HEK293 (cell line): ENCODE measurements around the gene MAP2K6.

Source experiments
- OVOL3 ChIP-seq: fragments of 450-650 bp; formaldehyde crosslinking; IDR thresholded peaks from 2 replicates; pipeline ENCODE4 v1.5.1; 2016; ENCODE audit warnings: missing biosample characterization, missing genetic modification characterization
- TCF7L2 ChIP-seq: IDR thresholded peaks from 2 replicates; pipeline ENCODE4 v1.6.1; 2011; ENCODE audit warnings: low read depth, mild to moderate bottlenecking, inconsistent platforms, low read length, moderate library complexity, borderline replicate concordance
- TRIM28 ChIP-seq: IDR thresholded peaks from 2 replicates; pipeline ENCODE4 v1.6.1; 2011; ENCODE audit warnings: low read length, control low read depth, borderline replicate concordance
- YY2 ChIP-seq: fragments of 450-650 bp; formaldehyde crosslinking; IDR thresholded peaks from 2 replicates; pipeline ENCODE4 v1.5.1; 2016; ENCODE audit warnings: missing biosample characterization, missing genetic modification characterization
- ZBTB26 ChIP-seq: fragments of 450-650 bp; formaldehyde crosslinking; optimal IDR thresholded peaks from 2 replicates; pipeline ENCODE3; 2016; ENCODE audit warnings: missing biosample characterization, mild to moderate bottlenecking, missing genetic modification characterization
- ZBTB49 ChIP-seq: fragments of 450-650 bp; formaldehyde crosslinking; IDR thresholded peaks from 2 replicates; pipeline ENCODE4 v1.5.1; 2016; ENCODE audit warnings: missing biosample characterization, missing genetic modification characterization, low read depth
- ZFP3 ChIP-seq: fragments of 450-650 bp; formaldehyde crosslinking; IDR thresholded peaks from 2 replicates; pipeline ENCODE4 v1.5.1; 2016; ENCODE audit warnings: low read depth, missing biosample characterization, missing genetic modification characterization
- ZNF610 ChIP-seq: fragments of 450-650 bp; formaldehyde crosslinking; IDR thresholded peaks from 2 replicates; pipeline ENCODE4 v1.5.1; 2016; ENCODE audit warnings: missing biosample characterization, missing genetic modification characterization, borderline replicate concordance
- TF ChIP-seq, protein P1 (sequence below): fragments of 450-650 bp; formaldehyde crosslinking; IDR thresholded peaks from 2 replicates; pipeline ENCODE4 v1.5.1; 2016; ENCODE audit warnings: missing biosample characterization, missing genetic modification characterization, borderline replicate concordance
- TF ChIP-seq, protein P2 (sequence below): fragments of 450-650 bp; formaldehyde crosslinking; IDR thresholded peaks from 2 replicates; pipeline ENCODE4 v1.5.1; 2016; ENCODE audit warnings: missing biosample characterization, missing genetic modification characterization

DNA sequence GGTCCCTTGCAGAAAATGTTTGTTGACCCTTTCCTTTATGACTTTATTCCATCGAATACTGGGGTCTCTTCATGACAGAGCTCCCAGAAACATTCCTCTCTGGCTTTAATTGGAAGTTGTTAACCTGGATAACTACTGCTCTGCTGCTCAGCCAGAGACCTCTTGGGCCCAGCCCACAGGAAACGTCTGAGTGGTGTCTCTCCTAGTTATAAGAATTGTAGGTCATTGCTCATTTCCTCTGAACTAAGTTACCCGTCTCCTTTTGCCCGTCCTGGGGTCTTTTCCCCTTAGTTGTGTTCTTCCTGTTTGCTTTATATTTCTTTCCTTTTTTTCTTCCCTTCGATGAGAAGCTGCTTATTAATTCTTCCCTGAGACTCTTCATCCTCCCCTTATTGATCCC is 9.0 kb downstream of the MAP2K6 start:
- no peak for TF ChIP-seq YY2 (tag by site-specific recombination)
- TF ChIP-seq, protein P1, sequence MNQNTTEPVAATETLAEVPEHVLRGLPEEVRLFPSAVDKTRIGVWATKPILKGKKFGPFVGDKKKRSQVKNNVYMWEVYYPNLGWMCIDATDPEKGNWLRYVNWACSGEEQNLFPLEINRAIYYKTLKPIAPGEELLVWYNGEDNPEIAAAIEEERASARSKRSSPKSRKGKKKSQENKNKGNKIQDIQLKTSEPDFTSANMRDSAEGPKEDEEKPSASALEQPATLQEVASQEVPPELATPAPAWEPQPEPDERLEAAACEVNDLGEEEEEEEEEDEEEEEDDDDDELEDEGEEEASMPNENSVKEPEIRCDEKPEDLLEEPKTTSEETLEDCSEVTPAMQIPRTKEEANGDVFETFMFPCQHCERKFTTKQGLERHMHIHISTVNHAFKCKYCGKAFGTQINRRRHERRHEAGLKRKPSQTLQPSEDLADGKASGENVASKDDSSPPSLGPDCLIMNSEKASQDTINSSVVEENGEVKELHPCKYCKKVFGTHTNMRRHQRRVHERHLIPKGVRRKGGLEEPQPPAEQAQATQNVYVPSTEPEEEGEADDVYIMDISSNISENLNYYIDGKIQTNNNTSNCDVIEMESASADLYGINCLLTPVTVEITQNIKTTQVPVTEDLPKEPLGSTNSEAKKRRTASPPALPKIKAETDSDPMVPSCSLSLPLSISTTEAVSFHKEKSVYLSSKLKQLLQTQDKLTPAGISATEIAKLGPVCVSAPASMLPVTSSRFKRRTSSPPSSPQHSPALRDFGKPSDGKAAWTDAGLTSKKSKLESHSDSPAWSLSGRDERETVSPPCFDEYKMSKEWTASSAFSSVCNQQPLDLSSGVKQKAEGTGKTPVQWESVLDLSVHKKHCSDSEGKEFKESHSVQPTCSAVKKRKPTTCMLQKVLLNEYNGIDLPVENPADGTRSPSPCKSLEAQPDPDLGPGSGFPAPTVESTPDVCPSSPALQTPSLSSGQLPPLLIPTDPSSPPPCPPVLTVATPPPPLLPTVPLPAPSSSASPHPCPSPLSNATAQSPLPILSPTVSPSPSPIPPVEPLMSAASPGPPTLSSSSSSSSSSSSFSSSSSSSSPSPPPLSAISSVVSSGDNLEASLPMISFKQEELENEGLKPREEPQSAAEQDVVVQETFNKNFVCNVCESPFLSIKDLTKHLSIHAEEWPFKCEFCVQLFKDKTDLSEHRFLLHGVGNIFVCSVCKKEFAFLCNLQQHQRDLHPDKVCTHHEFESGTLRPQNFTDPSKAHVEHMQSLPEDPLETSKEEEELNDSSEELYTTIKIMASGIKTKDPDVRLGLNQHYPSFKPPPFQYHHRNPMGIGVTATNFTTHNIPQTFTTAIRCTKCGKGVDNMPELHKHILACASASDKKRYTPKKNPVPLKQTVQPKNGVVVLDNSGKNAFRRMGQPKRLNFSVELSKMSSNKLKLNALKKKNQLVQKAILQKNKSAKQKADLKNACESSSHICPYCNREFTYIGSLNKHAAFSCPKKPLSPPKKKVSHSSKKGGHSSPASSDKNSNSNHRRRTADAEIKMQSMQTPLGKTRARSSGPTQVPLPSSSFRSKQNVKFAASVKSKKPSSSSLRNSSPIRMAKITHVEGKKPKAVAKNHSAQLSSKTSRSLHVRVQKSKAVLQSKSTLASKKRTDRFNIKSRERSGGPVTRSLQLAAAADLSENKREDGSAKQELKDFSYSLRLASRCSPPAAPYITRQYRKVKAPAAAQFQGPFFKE, result no peak
- TF ChIP-seq ZNF610, result no peak
- TF ChIP-seq, protein P2, sequence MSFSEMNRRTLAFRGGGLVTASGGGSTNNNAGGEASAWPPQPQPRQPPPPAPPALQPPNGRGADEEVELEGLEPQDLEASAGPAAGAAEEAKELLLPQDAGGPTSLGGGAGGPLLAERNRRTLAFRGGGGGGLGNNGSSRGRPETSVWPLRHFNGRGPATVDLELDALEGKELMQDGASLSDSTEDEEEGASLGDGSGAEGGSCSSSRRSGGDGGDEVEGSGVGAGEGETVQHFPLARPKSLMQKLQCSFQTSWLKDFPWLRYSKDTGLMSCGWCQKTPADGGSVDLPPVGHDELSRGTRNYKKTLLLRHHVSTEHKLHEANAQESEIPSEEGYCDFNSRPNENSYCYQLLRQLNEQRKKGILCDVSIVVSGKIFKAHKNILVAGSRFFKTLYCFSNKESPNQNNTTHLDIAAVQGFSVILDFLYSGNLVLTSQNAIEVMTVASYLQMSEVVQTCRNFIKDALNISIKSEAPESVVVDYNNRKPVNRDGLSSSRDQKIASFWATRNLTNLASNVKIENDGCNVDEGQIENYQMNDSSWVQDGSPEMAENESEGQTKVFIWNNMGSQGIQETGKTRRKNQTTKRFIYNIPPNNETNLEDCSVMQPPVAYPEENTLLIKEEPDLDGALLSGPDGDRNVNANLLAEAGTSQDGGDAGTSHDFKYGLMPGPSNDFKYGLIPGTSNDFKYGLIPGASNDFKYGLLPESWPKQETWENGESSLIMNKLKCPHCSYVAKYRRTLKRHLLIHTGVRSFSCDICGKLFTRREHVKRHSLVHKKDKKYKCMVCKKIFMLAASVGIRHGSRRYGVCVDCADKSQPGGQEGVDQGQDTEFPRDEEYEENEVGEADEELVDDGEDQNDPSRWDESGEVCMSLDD (tag by site-specific recombination), result no peak
- no peak for TF ChIP-seq ZBTB49 (tag by site-specific recombination)
- no peak for TF ChIP-seq TRIM28
- TF ChIP-seq ZBTB26, result no peak
- TF ChIP-seq TCF7L2, result no peak
- no peak for TF ChIP-seq ZFP3 (tag by site-specific recombination)
- no peak for TF ChIP-seq OVOL3 (tag by site-specific recombination)
